ENCODE data around the gene CYFIP2. TPM values are rescaled to one million over a fixed set of nuclear protein-coding genes. Genes with fewer than 3 reads are reported as not detected.

The CYFIP2 gene
- total and polyA plus RNA-seq, 7 donors = 0.61 to 8.3 (median 4.9) TPM

- Histone ChIP-seq H3K9me3 (no peaks in the 10 kb centered on the region), H3K36me3 (ENCODE audit: insufficient read depth in 1 of 2, low read depth in 1 of 2) (no peaks in the 10 kb centered on the region), H3K27me3 (ENCODE audit: insufficient read depth in 3 of 3, low read length in 2 of 3) (no peaks in the 10 kb centered on the region), H3K4me3 (no peak overlapping the region), H3K4me1 (peaks cover 8% of the 10 kb centered on the region), H3K27ac (no peak overlapping the region)
- TF ChIP-seq, protein P1, sequence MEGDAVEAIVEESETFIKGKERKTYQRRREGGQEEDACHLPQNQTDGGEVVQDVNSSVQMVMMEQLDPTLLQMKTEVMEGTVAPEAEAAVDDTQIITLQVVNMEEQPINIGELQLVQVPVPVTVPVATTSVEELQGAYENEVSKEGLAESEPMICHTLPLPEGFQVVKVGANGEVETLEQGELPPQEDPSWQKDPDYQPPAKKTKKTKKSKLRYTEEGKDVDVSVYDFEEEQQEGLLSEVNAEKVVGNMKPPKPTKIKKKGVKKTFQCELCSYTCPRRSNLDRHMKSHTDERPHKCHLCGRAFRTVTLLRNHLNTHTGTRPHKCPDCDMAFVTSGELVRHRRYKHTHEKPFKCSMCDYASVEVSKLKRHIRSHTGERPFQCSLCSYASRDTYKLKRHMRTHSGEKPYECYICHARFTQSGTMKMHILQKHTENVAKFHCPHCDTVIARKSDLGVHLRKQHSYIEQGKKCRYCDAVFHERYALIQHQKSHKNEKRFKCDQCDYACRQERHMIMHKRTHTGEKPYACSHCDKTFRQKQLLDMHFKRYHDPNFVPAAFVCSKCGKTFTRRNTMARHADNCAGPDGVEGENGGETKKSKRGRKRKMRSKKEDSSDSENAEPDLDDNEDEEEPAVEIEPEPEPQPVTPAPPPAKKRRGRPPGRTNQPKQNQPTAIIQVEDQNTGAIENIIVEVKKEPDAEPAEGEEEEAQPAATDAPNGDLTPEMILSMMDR (IDR thresholded peaks at IDR 0.05) = no peak
- intact Hi-C loops (cut with DNase I) = no loop called here
- no peak for DNase-seq
- 66 to 76% (median 67%) methylated on average over 10 of the region's 10 CpGs for WGBS, 3 donors
- peak in 2 of 4 donors; percentile 59 to 66 for ATAC-seq
Measured at GRCh38 chr5:157290981-157291711, 25.2 kb downstream of the CYFIP2 start.

DNA sequence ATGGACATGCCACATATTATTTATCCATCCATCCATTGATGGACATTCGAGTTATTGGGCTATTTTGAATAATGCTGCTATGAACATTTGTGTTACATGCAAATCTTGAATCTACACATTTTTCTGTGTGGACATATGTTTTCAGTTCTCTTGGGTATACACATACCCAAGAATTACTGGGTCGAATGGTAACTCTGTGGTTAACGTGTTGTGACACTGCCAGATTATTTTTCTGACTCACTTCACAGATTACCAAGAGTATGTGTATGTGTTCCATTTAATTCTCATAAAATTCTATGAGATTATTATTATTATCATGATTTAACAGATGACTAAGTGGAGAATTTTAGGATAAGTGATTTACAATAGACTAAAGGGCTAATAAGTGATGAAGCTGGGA is 26.7 kb downstream of the CYFIP2 start:
- Histone ChIP-seq H3K9me3 (no peaks in the 10 kb centered on the region), H3K36me3 (ENCODE audit: insufficient read depth in 1 of 2, low read depth in 1 of 2) (no peaks in the 10 kb centered on the region), H3K4me1 (no peaks in the 10 kb centered on the region), H3K4me3 (no peak overlapping the region), H3K27ac (no peak overlapping the region), H3K27me3 (ENCODE audit: insufficient read depth in 3 of 3, low read length in 2 of 3) (no peaks in the 10 kb centered on the region)
- intact Hi-C loops (cut with DNase I) = no loop called here
- TF ChIP-seq, protein P1 (IDR thresholded peaks at IDR 0.05) = no peak
- DNase-seq (no peak), ATAC-seq (no peak)
- 84 to 86% (median 86%) methylated on average over 3 of the region's 3 CpGs for WGBS, 3 donors

GRCh38 chr5:157294407-157295091 is 28.6 kb downstream of the CYFIP2 start:
- TF ChIP-seq, protein P1 (IDR thresholded peaks at IDR 0.05) = no peak
- no peak for DNase-seq
- WGBS, 3 donors = 83 to 84% (median 84%) methylated on average over 7 of the region's 7 CpGs
- Histone ChIP-seq H3K27ac (no peak overlapping the region), H3K9me3 (no peaks in the 10 kb centered on the region), H3K4me3 (no peak overlapping the region), H3K36me3 (ENCODE audit: insufficient read depth in 1 of 2, low read depth in 1 of 2) (no peaks in the 10 kb centered on the region), H3K27me3 (ENCODE audit: insufficient read depth in 3 of 3, low read length in 2 of 3) (no peaks in the 10 kb centered on the region), H3K4me1 (no peaks in the 10 kb centered on the region)
- no peak for ATAC-seq
- intact Hi-C loops (cut with DNase I) = no loop called here

DNA sequence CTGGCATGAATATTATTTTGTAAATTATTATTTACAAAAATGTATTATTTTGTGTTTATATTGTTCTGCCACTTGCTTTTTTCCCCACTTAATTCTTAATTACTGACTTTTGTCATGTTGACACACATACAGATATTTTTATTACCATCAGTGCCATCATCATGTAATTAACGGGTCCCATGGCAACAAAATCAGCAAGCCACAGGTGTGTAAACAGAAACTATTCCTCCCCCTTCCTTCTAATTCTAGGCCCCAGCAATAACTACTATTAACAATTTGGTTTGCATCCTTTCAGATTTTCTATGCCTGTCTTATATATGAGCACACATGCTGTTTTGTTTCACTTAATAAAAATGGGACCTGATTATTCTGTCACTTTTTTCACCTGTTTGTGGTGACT is 29.3 kb downstream of the CYFIP2 start:
- Histone ChIP-seq H3K27ac (no peak overlapping the region), H3K4me3 (no peak overlapping the region), H3K4me1 (no peaks in the 10 kb centered on the region), H3K9me3 (no peaks in the 10 kb centered on the region), H3K27me3 (ENCODE audit: insufficient read depth in 3 of 3, low read length in 2 of 3) (no peaks in the 10 kb centered on the region), H3K36me3 (ENCODE audit: insufficient read depth in 1 of 2, low read depth in 1 of 2) (no peaks in the 10 kb centered on the region)
- TF ChIP-seq, protein P1 (IDR thresholded peaks at IDR 0.05) = no peak
- DNase-seq (no peak), ATAC-seq (no peak)
- WGBS, 3 donors = 61 to 81% (median 79%) methylated on average over 1 of the region's 1 CpG
- intact Hi-C loops (cut with DNase I) = no loop called here
